GM23338 (cell line): Measurements from ENCODE around the gene ACOT13. TPM values are rescaled to one million over a fixed set of nuclear protein-coding genes. Genes with fewer than 3 reads are reported as not detected.
"Not testable (repeated sequence)": the region's sequence is repeated elsewhere in the genome, so short reads cannot be mapped to it uniquely, and the experiment has no call there.

Source experiments
- ATAC-seq: fragments of 200-7000 bp; cut with Tn5 transposase; 3 replicates; pipeline ENCODE4 v1.9.1; 2020
- DNase-seq: peaks from one replicate; pipeline ENCODE4 v3.0.0-alpha.2; 2015; ENCODE audit warnings: low spot score
- H2AFZ ChIP-seq: fragments of 200-600 bp; sonication (generic); 2 replicates; pipeline ENCODE4 v1.8.0; 2016; ENCODE audit warnings: antibody characterized with exemption, mild to moderate bottlenecking, moderate library complexity
- H3F3A ChIP-seq: fragments of 200-600 bp; sonication (generic); replicated peaks from 2 replicates; pipeline ENCODE4 v1.8.0; 2017; ENCODE audit warnings: antibody characterized with exemption, mixed run types, low read depth
- H3K27ac ChIP-seq: fragments of 200-600 bp; sonication (generic); 2 replicates; pipeline ENCODE4 v1.6.1; 2016; ENCODE audit warnings: low read depth
- H3K27me3 ChIP-seq: fragments of 200-600 bp; sonication (generic); 2 replicates; pipeline ENCODE4 v1.8.0; 2016; ENCODE audit warnings: mild to moderate bottlenecking, mixed run types, moderate library complexity; ENCODE audit not compliant: insufficient read depth
- H3K36me3 ChIP-seq: fragments of 200-600 bp; sonication (generic); 2 replicates; pipeline ENCODE4 v1.8.0; 2016; ENCODE audit warnings: mild to moderate bottlenecking; ENCODE audit not compliant: insufficient read depth
- H3K4me1 ChIP-seq: fragments of 200-600 bp; sonication (generic); 2 replicates; pipeline ENCODE4 v1.8.0; 2016; ENCODE audit warnings: mild to moderate bottlenecking, moderate library complexity; ENCODE audit not compliant: insufficient read depth
- H3K4me2 ChIP-seq: fragments of 200-600 bp; sonication (generic); 2 replicates; pipeline ENCODE4 v1.7.1; 2017; ENCODE audit warnings: mixed run types
- H3K4me3 ChIP-seq: fragments of 200-600 bp; sonication (generic); 2 replicates; pipeline ENCODE4 v1.6.1; 2016; ENCODE audit warnings: mixed run types
- H3K79me2 ChIP-seq: fragments of 200-600 bp; sonication (generic); replicated peaks from 2 replicates; pipeline ENCODE4 v1.8.0; 2017; ENCODE audit warnings: mild to moderate bottlenecking; ENCODE audit not compliant: insufficient read depth
- H3K9me2 ChIP-seq: fragments of 200-600 bp; sonication (generic); 2 replicates; pipeline ENCODE4 v1.8.0; 2017; ENCODE audit not compliant: insufficient read depth
- H4K20me1 ChIP-seq: fragments of 200-600 bp; sonication (generic); replicated peaks from 2 replicates; pipeline ENCODE4 v1.8.0; 2017; ENCODE audit warnings: mild to moderate bottlenecking; ENCODE audit not compliant: insufficient read depth
- H3K27ac Mint-ChIP-seq: 2 replicates; pipeline ENCODE4 v1.8.0; 2020; ENCODE audit warnings: inconsistent platforms, mild to moderate bottlenecking, moderate library complexity, mixed read lengths
- H3K27me3 Mint-ChIP-seq: 3 replicates; pipeline ENCODE4 v1.8.0; 2022; ENCODE audit warnings: low read depth, mild to moderate bottlenecking, moderate library complexity, mixed read lengths, inconsistent platforms; ENCODE audit not compliant: insufficient read depth, poor library complexity
- H3K36me3 Mint-ChIP-seq: 3 replicates; pipeline ENCODE4 v1.8.0; 2021; ENCODE audit warnings: low read depth, mild to moderate bottlenecking, inconsistent platforms, moderate library complexity, mixed read lengths
- H3K4me1 Mint-ChIP-seq: 3 replicates; pipeline ENCODE4 v1.8.0; 2020; ENCODE audit warnings: mild to moderate bottlenecking, inconsistent platforms, mixed read lengths
- H3K4me3 Mint-ChIP-seq: 3 replicates; pipeline ENCODE4 v1.8.0; 2021; ENCODE audit warnings: moderate library complexity, mild to moderate bottlenecking, inconsistent platforms, mixed read lengths
- H3K9me3 Mint-ChIP-seq: 3 replicates; pipeline ENCODE4 v1.8.0; 2020; ENCODE audit warnings: moderate library complexity, mild to moderate bottlenecking, inconsistent platforms, mixed read lengths
- polyA plus RNA-seq: library from polyadenylated mRNA; unstranded; fragments of >200 nt; fragmentation: Nextera tagmentation; extraction: Ambion mirVana; gene quantifications from 2 replicates; pipeline ENCODE4 v1.2.1, GENCODE V29; 2016
- total RNA-seq: library from RNA; depleted of rRNA; stranded (reverse); fragments of >200 nt; shearing (Covaris generic); gene quantifications from 2 replicates; pipeline ENCODE4 v1.2.3, GENCODE V29; 2014; rRNA removed

Gene ACOT13
- total and polyA plus RNA-seq, 2 experiments from 2014 or later, result 17.8 to 175 TPM

GRCh38 chr6:24754378-24754777 is 87.5 kb downstream of the ACOT13 start:
- H3K27me3 ChIP-seq, H3K27ac ChIP-seq, ATAC-seq, H3K27ac Mint-ChIP-seq, H3K4me3 ChIP-seq, H3K9me2 ChIP-seq, H3K27me3 Mint-ChIP-seq, H3K36me3 Mint-ChIP-seq, H2AFZ ChIP-seq, H3K4me3 Mint-ChIP-seq, H3K79me2 ChIP-seq, H3K9me3 Mint-ChIP-seq, H3K4me1 ChIP-seq, H3K4me2 ChIP-seq, H3F3A ChIP-seq, H4K20me1 ChIP-seq, DNase-seq, H3K36me3 ChIP-seq, H3K4me1 Mint-ChIP-seq: not testable (repeated sequence)

Other genes starting within 250 kb of the ACOT13 start
- gene GPLD1, start 177.5 kb upstream of the ACOT13 start, total RNA-seq, result 11.1 and 15.3 TPM in 2 replicates
- gene GPLD1, start 177.5 kb upstream of the ACOT13 start, polyA plus RNA-seq, result 3.4 and 3.8 TPM in 2 replicates
- 4.6 and 5.2 TPM in 2 replicates for gene ALDH5A1, start 172.1 kb upstream of the ACOT13 start, total RNA-seq
- gene ALDH5A1, start 172.1 kb upstream of the ACOT13 start, polyA plus RNA-seq, result 2.7 and 3.1 TPM in 2 replicates
- 1.0 and 1.4 TPM in 2 replicates for gene KIAA0319, start 20.9 kb upstream of the ACOT13 start, total RNA-seq
- gene KIAA0319, start 20.9 kb upstream of the ACOT13 start, polyA plus RNA-seq, result 0.44 and 0.54 TPM in 2 replicates
- 47.8 and 64.5 TPM in 2 replicates for gene TDP2, start 178 bp upstream of the ACOT13 start, total RNA-seq
- gene TDP2, start 178 bp upstream of the ACOT13 start, polyA plus RNA-seq, result 41.8 and 46.8 TPM in 2 replicates
- 78.4 and 79.9 TPM in 2 replicates for gene C6orf62, start 52.1 kb downstream of the ACOT13 start, total RNA-seq
- gene C6orf62, start 52.1 kb downstream of the ACOT13 start, polyA plus RNA-seq, result 63.1 and 66.7 TPM in 2 replicates
- 88.2 and 89.1 TPM in 2 replicates for gene GMNN, start 107.9 kb downstream of the ACOT13 start, total RNA-seq
- gene GMNN, start 107.9 kb downstream of the ACOT13 start, polyA plus RNA-seq, result 183 and 202 TPM in 2 replicates
- gene ARMH2, start 131.8 kb downstream of the ACOT13 start, total RNA-seq, result not detected in 2 replicates
- not detected in 2 replicates for gene ARMH2, start 131.8 kb downstream of the ACOT13 start, polyA plus RNA-seq